Glutamatergic neuron (in vitro differentiated cells): Measurements from ENCODE around the gene MRPS6. TPM values are rescaled to one million over a fixed set of nuclear protein-coding genes. Genes with fewer than 3 reads are reported as not detected.

Source experiments
- DNase-seq: peaks from one replicate; pipeline ENCODE4 v3.0.0; 2022
- H3K27ac Mint-ChIP-seq: one replicate; pipeline ENCODE4 v1.8.0; 2020; ENCODE audit warnings: mild to moderate bottlenecking, mixed read lengths, inconsistent platforms; ENCODE audit not compliant: unreplicated experiment
- H3K27me3 Mint-ChIP-seq: one replicate; pipeline ENCODE4 v1.8.0; 2020; ENCODE audit warnings: mild to moderate bottlenecking, moderate library complexity, mixed read lengths, inconsistent platforms; ENCODE audit not compliant: unreplicated experiment
- H3K36me3 Mint-ChIP-seq: one replicate; pipeline ENCODE4 v1.8.0; 2020; ENCODE audit warnings: mild to moderate bottlenecking, mixed read lengths, inconsistent platforms; ENCODE audit not compliant: unreplicated experiment
- H3K4me1 Mint-ChIP-seq: one replicate; pipeline ENCODE4 v1.8.0; 2020; ENCODE audit warnings: mild to moderate bottlenecking, low read depth, mixed read lengths, inconsistent platforms; ENCODE audit not compliant: unreplicated experiment
- H3K4me3 Mint-ChIP-seq: one replicate; pipeline ENCODE4 v1.8.0; 2020; ENCODE audit warnings: mild to moderate bottlenecking, mixed read lengths, inconsistent platforms; ENCODE audit not compliant: unreplicated experiment
- H3K9me3 Mint-ChIP-seq: one replicate; pipeline ENCODE4 v1.8.0; 2020; ENCODE audit warnings: mild to moderate bottlenecking, moderate library complexity, mixed read lengths, inconsistent platforms; ENCODE audit not compliant: unreplicated experiment
- total RNA-seq: library from RNA; stranded (reverse); fragmentation: NEBNext Ultra II Directional; extraction: Animal tissue kit (Norgen Biotek cat#: 25700); gene quantifications from one replicate; pipeline ENCODE4 v1.2.1, GENCODE V29; 2021; ENCODE audit not compliant: unreplicated experiment
- TF ChIP-seq, protein P1 (sequence below): fragments of 200-600 bp; sonication (generic); IDR thresholded peaks from one replicate; pipeline ENCODE4 v1.5.0; 2021; ENCODE audit not compliant: partially characterized antibody, unreplicated experiment

Gene MRPS6
- total RNA-seq, 1 donor from 2014 or later, result 31.6 TPM

GRCh38 chr21:34092262-34092921 is 19.0 kb downstream of the MRPS6 start:
- Mint-ChIP-seq H3K9me3 (no peaks in the 10 kb centered on the region), H3K36me3 (no peaks in the 10 kb centered on the region), H3K27ac (no peak overlapping the region), H3K27me3 (no peaks in the 10 kb centered on the region), H3K4me3 (no peak overlapping the region), H3K4me1 (no peaks in the 10 kb centered on the region)
- DNase-seq, result no peak
- TF ChIP-seq, protein P1, sequence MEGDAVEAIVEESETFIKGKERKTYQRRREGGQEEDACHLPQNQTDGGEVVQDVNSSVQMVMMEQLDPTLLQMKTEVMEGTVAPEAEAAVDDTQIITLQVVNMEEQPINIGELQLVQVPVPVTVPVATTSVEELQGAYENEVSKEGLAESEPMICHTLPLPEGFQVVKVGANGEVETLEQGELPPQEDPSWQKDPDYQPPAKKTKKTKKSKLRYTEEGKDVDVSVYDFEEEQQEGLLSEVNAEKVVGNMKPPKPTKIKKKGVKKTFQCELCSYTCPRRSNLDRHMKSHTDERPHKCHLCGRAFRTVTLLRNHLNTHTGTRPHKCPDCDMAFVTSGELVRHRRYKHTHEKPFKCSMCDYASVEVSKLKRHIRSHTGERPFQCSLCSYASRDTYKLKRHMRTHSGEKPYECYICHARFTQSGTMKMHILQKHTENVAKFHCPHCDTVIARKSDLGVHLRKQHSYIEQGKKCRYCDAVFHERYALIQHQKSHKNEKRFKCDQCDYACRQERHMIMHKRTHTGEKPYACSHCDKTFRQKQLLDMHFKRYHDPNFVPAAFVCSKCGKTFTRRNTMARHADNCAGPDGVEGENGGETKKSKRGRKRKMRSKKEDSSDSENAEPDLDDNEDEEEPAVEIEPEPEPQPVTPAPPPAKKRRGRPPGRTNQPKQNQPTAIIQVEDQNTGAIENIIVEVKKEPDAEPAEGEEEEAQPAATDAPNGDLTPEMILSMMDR, result no peak

DNA sequence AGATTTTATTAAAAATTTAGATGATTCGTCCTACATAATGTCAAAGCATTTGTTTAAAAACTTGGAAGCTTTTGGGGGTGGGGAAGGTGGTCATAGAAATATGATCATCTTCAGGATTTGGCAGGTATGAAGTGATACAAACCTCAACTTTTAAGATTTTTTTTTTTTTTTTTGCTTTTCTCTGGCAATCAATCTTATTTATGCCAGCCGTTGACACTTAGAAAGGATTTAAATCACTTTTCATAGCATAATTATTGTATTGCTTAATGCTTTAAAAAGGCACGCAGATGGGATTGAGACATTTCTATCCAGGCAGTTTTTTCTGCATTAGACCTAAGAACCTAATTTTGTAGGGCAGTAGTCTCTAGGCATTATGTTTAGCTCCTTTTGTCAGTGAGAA is 19.7 kb downstream of the MRPS6 start:
- H3K9me3 Mint-ChIP-seq, result no peaks in the 10 kb centered on the region
- no peak overlapping the region for H3K27ac Mint-ChIP-seq
- no peaks in the 10 kb centered on the region for H3K36me3 Mint-ChIP-seq
- TF ChIP-seq, protein P1, result no peak
- no peak for DNase-seq
- no peak overlapping the region for H3K4me3 Mint-ChIP-seq
- H3K27me3 Mint-ChIP-seq, result no peaks in the 10 kb centered on the region
- no peaks in the 10 kb centered on the region for H3K4me1 Mint-ChIP-seq

DNA sequence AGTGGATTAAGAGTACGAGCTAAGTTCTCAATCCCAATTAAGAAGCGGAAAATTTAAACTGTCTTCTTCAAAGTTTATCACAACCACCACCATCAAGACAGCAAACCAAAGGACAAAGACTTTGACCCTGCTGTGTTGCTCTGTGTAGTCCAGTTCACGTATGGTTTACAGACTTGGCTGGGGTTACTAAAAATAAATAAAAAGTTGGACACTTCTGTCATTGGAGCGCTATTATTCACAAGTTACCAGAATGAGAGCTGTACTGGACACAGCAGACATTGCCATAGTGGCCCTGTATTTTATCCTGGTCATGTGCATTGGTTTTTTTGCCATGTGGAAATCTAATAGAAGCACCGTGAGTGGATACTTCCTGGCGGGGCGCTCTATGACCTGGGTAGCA is 21.6 kb downstream of the MRPS6 start:
- H3K9me3 Mint-ChIP-seq, result no peaks in the 10 kb centered on the region
- DNase-seq, result no peak
- no peak overlapping the region for H3K4me3 Mint-ChIP-seq
- H3K4me1 Mint-ChIP-seq, result no peaks in the 10 kb centered on the region
- no peak overlapping the region for H3K27ac Mint-ChIP-seq
- TF ChIP-seq, protein P1, result no peak
- H3K27me3 Mint-ChIP-seq, result no peaks in the 10 kb centered on the region
- H3K36me3 Mint-ChIP-seq, result no peaks in the 10 kb centered on the region

GRCh38 chr21:34097442-34097841 is 24.1 kb downstream of the MRPS6 start:
- DNase-seq, result no peak
- Mint-ChIP-seq H3K9me3 (no peaks in the 10 kb centered on the region), H3K27ac (no peak overlapping the region), H3K27me3 (no peaks in the 10 kb centered on the region), H3K4me1 (no peaks in the 10 kb centered on the region), H3K4me3 (no peak overlapping the region), H3K36me3 (no peaks in the 10 kb centered on the region)
- TF ChIP-seq, protein P1, result no peak

DNA sequence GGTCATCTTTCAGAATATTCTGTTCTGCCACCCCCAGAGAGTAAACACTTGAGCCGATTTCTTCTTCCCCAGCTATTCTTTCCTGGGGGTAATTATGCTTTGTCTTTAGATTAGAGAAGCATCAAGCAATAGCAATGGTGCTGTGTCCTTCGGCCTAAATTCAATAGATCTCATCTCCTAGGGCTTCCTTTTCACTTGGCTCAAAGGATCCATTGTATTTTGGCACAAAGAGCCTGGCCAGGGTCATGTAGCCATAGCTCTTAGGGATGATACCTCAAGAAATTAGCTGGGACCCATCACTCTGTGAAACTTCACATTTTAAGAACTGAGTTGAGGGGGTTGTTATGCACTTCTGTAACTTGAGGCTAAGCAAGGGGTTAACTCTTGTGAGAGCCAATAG is 27.0 kb downstream of the MRPS6 start:
- H3K36me3 Mint-ChIP-seq, result no peaks in the 10 kb centered on the region
- DNase-seq, result no peak
- no peak overlapping the region for H3K27ac Mint-ChIP-seq
- H3K4me3 Mint-ChIP-seq, result no peak overlapping the region
- TF ChIP-seq, protein P1, result no peak
- no peaks in the 10 kb centered on the region for H3K27me3 Mint-ChIP-seq
- H3K4me1 Mint-ChIP-seq, result no peaks in the 10 kb centered on the region
- no peaks in the 10 kb centered on the region for H3K9me3 Mint-ChIP-seq
